A673 (cell line): Measurements from ENCODE around the gene CEACAM6. TPM values are rescaled to one million over a fixed set of nuclear protein-coding genes. Genes with fewer than 3 reads are reported as not detected.
"Not testable (repeated sequence)": the region's sequence is repeated elsewhere in the genome, so short reads cannot be mapped to it uniquely, and the experiment has no call there.

Source experiments
- BruUV-seq: library from RNA; stranded (reverse); fragments of 400-500 nt; replicated peaks from 2 replicates; lab custom pipeline; 2021; lab: Mats Ljungman, UMichigan
- CTCF ChIA-PET: fragments of 300-600 bp; sonication (Branson Sonifier 250); formaldehyde crosslinking; loops from one replicate; lab custom pipeline; 2022; ENCODE audit warnings: antibody characterized with exemption; lab: Charles Lee
- POLR2A ChIA-PET: fragments of 300-600 bp; sonication (Branson Sonifier 250); formaldehyde crosslinking; loops from one replicate; lab custom pipeline; 2022; ENCODE audit warnings: antibody characterized with exemption; ENCODE audit not compliant: low non-redundant PET; lab: Charles Lee
- DNase-seq: peaks from one replicate; pipeline ENCODE4 v3.0.0-alpha.2; 2015; ENCODE audit warnings: low spot score
- H3K27ac ChIP-seq: fragments of 200-600 bp; sonication (generic); 2 replicates; pipeline ENCODE4 v1.5.1; 2016; ENCODE audit warnings: mixed run types, low read depth, mild to moderate bottlenecking, mixed read lengths, antibody characterized with exemption, low read length; ENCODE audit not compliant: poor library complexity, severe bottlenecking
- H3K27me3 ChIP-seq: fragments of 200-600 bp; sonication (generic); replicated peaks from 2 replicates; pipeline ENCODE4 v1.6.1; 2017; ENCODE audit warnings: mixed run types, low read depth, mild to moderate bottlenecking, mixed read lengths, antibody characterized with exemption, low read length; ENCODE audit not compliant: insufficient read depth, poor library complexity
- H3K36me3 ChIP-seq: fragments of 200-600 bp; sonication (generic); 2 replicates; pipeline ENCODE4 v1.6.1; 2016; ENCODE audit warnings: mixed run types, mild to moderate bottlenecking, mixed read lengths, antibody characterized with exemption, low read length; ENCODE audit not compliant: insufficient read depth, poor library complexity, severe bottlenecking
- H3K4me1 ChIP-seq: fragments of 200-600 bp; sonication (generic); 2 replicates; pipeline ENCODE4 v1.6.1; 2017; ENCODE audit warnings: mixed run types, mild to moderate bottlenecking, mixed read lengths, antibody characterized with exemption, low read length; ENCODE audit not compliant: insufficient read depth, poor library complexity, severe bottlenecking
- H3K4me3 ChIP-seq: fragments of 200-600 bp; sonication (generic); 2 replicates; pipeline ENCODE4 v1.5.1; 2016; ENCODE audit warnings: low read depth, mixed run types, mild to moderate bottlenecking, mixed read lengths, low read length; ENCODE audit not compliant: poor library complexity, severe bottlenecking
- H3K9me3 ChIP-seq: fragments of 200-600 bp; sonication (generic); 2 replicates; pipeline ENCODE4 v1.6.1; 2016; ENCODE audit warnings: mixed run types, low read depth, mild to moderate bottlenecking, mixed read lengths, antibody characterized with exemption, low read length; ENCODE audit not compliant: poor library complexity, severe bottlenecking
- CTCF ChIP-seq: fragments of 300-800, 200-600 bp; sonication (generic); conservative IDR thresholded peaks from 2 replicates; pipeline ENCODE4 v1.5.1; 2017; ENCODE audit warnings: low read depth, mild to moderate bottlenecking, antibody characterized with exemption, low read length, moderate library complexity, mixed read lengths
- EZH2 ChIP-seq: fragments of 200-600 bp; sonication (generic); IDR thresholded peaks from 2 replicates; pipeline ENCODE4 v1.6.1; 2017; ENCODE audit warnings: borderline replicate concordance, low read depth, mild to moderate bottlenecking, mixed read lengths, antibody characterized with exemption, low read length; ENCODE audit not compliant: poor library complexity, severe bottlenecking
- intact Hi-C: fragments of 100-400 bp; cut with micrococcal nuclease; formaldehyde crosslinking; loops from one replicate; pipeline ENCODE4 v1.10.0; 2022; ENCODE audit not compliant: unreplicated experiment
- total RNA-seq: library from RNA; stranded (reverse); gene quantifications from 2 replicates; pipeline ENCODE4 v1.2.3, GENCODE V29; 2021

CEACAM6 gene
- total RNA-seq, 1 experiment from 2014 or later = 2.4 TPM

DNA sequence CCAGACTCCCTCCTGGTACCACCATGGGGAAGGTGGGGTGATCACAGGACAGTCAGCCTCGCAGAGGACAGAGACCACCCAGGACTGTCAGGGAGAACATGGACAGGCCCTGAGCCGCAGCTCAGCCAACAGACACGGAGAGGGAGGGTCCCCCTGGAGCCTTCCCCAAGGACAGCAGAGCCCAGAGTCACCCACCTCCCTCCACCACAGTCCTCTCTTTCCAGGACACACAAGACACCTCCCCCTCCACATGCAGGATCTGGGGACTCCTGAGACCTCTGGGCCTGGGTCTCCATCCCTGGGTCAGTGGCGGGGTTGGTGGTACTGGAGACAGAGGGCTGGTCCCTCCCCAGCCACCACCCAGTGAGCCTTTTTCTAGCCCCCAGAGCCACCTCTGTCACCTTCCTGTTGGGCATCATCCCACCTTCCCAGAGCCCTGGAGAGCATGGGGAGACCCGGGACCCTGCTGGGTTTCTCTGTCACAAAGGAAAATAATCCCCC, 47.4 kb upstream of the CEACAM6 start:
- no peak overlapping the region for H3K27ac ChIP-seq
- ChIA-PET POLR2A (no interaction called here), CTCF (no interaction called here)
- H3K27me3 ChIP-seq = no peaks in the 10 kb centered on the region
- no peaks in the 10 kb centered on the region for H3K36me3 ChIP-seq
- DNase-seq = no peak
- TF ChIP-seq CTCF (no peak), EZH2 (no peak)
- BruUV-seq = no TSS peak
- intact Hi-C loops = loop anchor here (1.0 kb wide), 1 partner anchor 38 kb away; no protein-coding TSS in a partner anchor
- H3K9me3 ChIP-seq = no peaks in the 10 kb centered on the region
- H3K4me3 ChIP-seq = no peak overlapping the region
- H3K4me1 ChIP-seq = peaks cover 13% of the 10 kb centered on the region

- intact Hi-C loops = no loop called here
- CTCF ChIA-PET = no interaction called here
- BruUV-seq = no TSS peak
Measured at GRCh38 chr19:41708481-41708880, 46.8 kb upstream of the CEACAM6 start, which contains the start of gene CEACAM5. CEACAM5 (plus strand) TSS chr19:41708626; CDS start chr19:41708732, 106 bp downstream.

GRCh38 chr19:41709516-41709915, 45.8 kb upstream of the CEACAM6 start:
- POLR2A ChIA-PET, BruUV-seq, intact Hi-C loops: not testable (repeated sequence)

More at GRCh38 chr19:41708481-41708880, 46.8 kb upstream of the CEACAM6 start, which contains the start of gene CEACAM5:
- H3K4me1 ChIP-seq = peaks cover 11% of the 10 kb centered on the region
- H3K4me3 ChIP-seq = no peak within 1 kb of the TSS
- no peak for DNase-seq
- H3K27me3 ChIP-seq = no peaks in the 10 kb centered on the region
- H3K9me3 ChIP-seq = no peaks in the 10 kb centered on the region
- POLR2A ChIA-PET = no interaction called here
- no peak within 1 kb of the TSS for H3K27ac ChIP-seq
- H3K36me3 ChIP-seq = no peaks in the 10 kb centered on the region
- TF ChIP-seq EZH2 = no peak
- TF ChIP-seq CTCF = no peak

More at GRCh38 chr19:41709516-41709915, 45.8 kb upstream of the CEACAM6 start:
- not testable (repeated sequence) for H3K27ac ChIP-seq, H3K9me3 ChIP-seq, H3K36me3 ChIP-seq, H3K4me3 ChIP-seq, DNase-seq, H3K27me3 ChIP-seq
- peaks cover 11% of the 10 kb centered on the region for H3K4me1 ChIP-seq
- CTCF ChIA-PET = interaction anchor here (1.4 kb wide), 1 partner anchor 44 kb away, joined by 3 read pairs; no protein-coding TSS in a partner anchor
